H9 (cell line): ENCODE results near the gene COL4A1. TPM values are rescaled to one million over a fixed set of nuclear protein-coding genes. Genes with fewer than 3 reads are reported as not detected.

Experiments used
- DNase-seq: peaks from one replicate; pipeline ENCODE4 v3.0.0-alpha.2; 2017
- H2AFZ ChIP-seq: one replicate; pipeline ENCODE4 v1.6.1; 2013; ENCODE audit warnings: mild to moderate bottlenecking, low read length, control low read depth, moderate library complexity
- H2AK5ac ChIP-seq: 2 replicates; pipeline ENCODE4 v1.6.1; 2013; ENCODE audit warnings: low read length, control low read depth, mixed read lengths; ENCODE audit not compliant: insufficient read length
- H2BK120ac ChIP-seq: one replicate; pipeline ENCODE4 v1.6.1; 2013; ENCODE audit warnings: low read depth, mild to moderate bottlenecking, low read length, control low read depth, inconsistent platforms; ENCODE audit not compliant: poor library complexity, severe bottlenecking
- H2BK12ac ChIP-seq: 2 replicates; pipeline ENCODE4 v1.6.1; 2013; ENCODE audit warnings: low read length, control low read depth, mixed read lengths, low read depth; ENCODE audit not compliant: insufficient read length
- H2BK15ac ChIP-seq: 2 replicates; pipeline ENCODE4 v1.6.1; 2013; ENCODE audit warnings: low read depth, low read length, control low read depth
- H2BK20ac ChIP-seq: one replicate; pipeline ENCODE4 v1.6.1; 2013; ENCODE audit warnings: low read depth, mild to moderate bottlenecking, low read length, control low read depth, inconsistent platforms; ENCODE audit not compliant: poor library complexity, severe bottlenecking
- H2BK5ac ChIP-seq: 2 replicates; pipeline ENCODE4 v1.6.1; 2013; ENCODE audit warnings: low read length, control low read depth, mixed read lengths; ENCODE audit not compliant: insufficient read length
- H3K14ac ChIP-seq: 2 replicates; pipeline ENCODE4 v1.6.1; 2013; ENCODE audit warnings: low read length, control low read depth; ENCODE audit not compliant: insufficient read depth
- H3K18ac ChIP-seq: 2 replicates; pipeline ENCODE4 v1.6.1; 2013; ENCODE audit warnings: low read depth, mild to moderate bottlenecking, mixed read lengths, low read length, control low read depth; ENCODE audit not compliant: insufficient read length
- H3K23ac ChIP-seq: 2 replicates; pipeline ENCODE4 v1.6.1; 2013; ENCODE audit warnings: low read length, control low read depth, mixed read lengths, low read depth; ENCODE audit not compliant: insufficient read length
- H3K23me2 ChIP-seq: 2 replicates; pipeline ENCODE4 v1.6.1; 2013; ENCODE audit warnings: low read depth, mild to moderate bottlenecking, mixed read lengths, low read length, control low read depth; ENCODE audit not compliant: insufficient read length, poor library complexity, severe bottlenecking
- H3K27ac ChIP-seq: 2 replicates; pipeline ENCODE4 v1.5.1; 2013; ENCODE audit warnings: low read length, control low read depth, mixed read lengths, low read depth; ENCODE audit not compliant: insufficient read length
- H3K27me3 ChIP-seq: 2 replicates; pipeline ENCODE4 v1.6.1; 2013; ENCODE audit warnings: low read length, control low read depth, inconsistent platforms; ENCODE audit not compliant: insufficient read depth
- H3K4ac ChIP-seq: 2 replicates; pipeline ENCODE4 v1.6.1; 2013; ENCODE audit warnings: low read depth, mild to moderate bottlenecking, control low read depth, inconsistent platforms, low read length, moderate library complexity
- H3K4me1 ChIP-seq: 2 replicates; pipeline ENCODE4 v1.6.1; 2013; ENCODE audit warnings: low read length, control low read depth, inconsistent platforms; ENCODE audit not compliant: insufficient read depth
- H3K4me2 ChIP-seq: 2 replicates; pipeline ENCODE4 v1.6.1; 2013; ENCODE audit warnings: low read length, control low read depth, mixed read lengths; ENCODE audit not compliant: insufficient read length, insufficient read depth
- H3K56ac ChIP-seq: 2 replicates; pipeline ENCODE4 v1.6.1; 2013; ENCODE audit warnings: low read depth, mild to moderate bottlenecking, mixed read lengths, low read length, control low read depth; ENCODE audit not compliant: insufficient read length
- H3K79me1 ChIP-seq: 2 replicates; pipeline ENCODE4 v1.6.1; 2013; ENCODE audit warnings: low read depth, mild to moderate bottlenecking, moderate library complexity, low read length, control low read depth, inconsistent platforms; ENCODE audit not compliant: insufficient read depth, poor library complexity, severe bottlenecking
- H3K79me2 ChIP-seq: 2 replicates; pipeline ENCODE4 v1.6.1; 2013; ENCODE audit warnings: low read length, control low read depth, inconsistent platforms; ENCODE audit not compliant: insufficient read depth
- H3K9ac ChIP-seq: 2 replicates; pipeline ENCODE4 v1.6.1; 2013; ENCODE audit warnings: low read length, control low read depth, mixed read lengths; ENCODE audit not compliant: insufficient read length; ENCODE audit errors: extremely low read depth
- H3K9me3 ChIP-seq: one replicate; pipeline ENCODE4 v1.6.1; 2013; ENCODE audit warnings: low read depth, low read length, inconsistent platforms; ENCODE audit not compliant: control insufficient read depth
- H3T11ph ChIP-seq: one replicate; pipeline ENCODE4 v1.6.1; 2013; ENCODE audit warnings: mild to moderate bottlenecking, low read length, control low read depth, inconsistent platforms
- H4K20me1 ChIP-seq: one replicate; pipeline ENCODE4 v1.6.1; 2013; ENCODE audit not compliant: control insufficient read depth, insufficient read length, insufficient read depth
- H4K5ac ChIP-seq: 2 replicates; pipeline ENCODE4 v1.6.1; 2013; ENCODE audit warnings: low read depth, mild to moderate bottlenecking, mixed read lengths, low read length, control low read depth; ENCODE audit not compliant: insufficient read length
- H4K8ac ChIP-seq: replicated peaks from 2 replicates; pipeline ENCODE4 v1.6.1; 2013; ENCODE audit warnings: low read length, control low read depth, mixed read lengths, low read depth; ENCODE audit not compliant: insufficient read length
- H4K91ac ChIP-seq: 2 replicates; pipeline ENCODE4 v1.6.1; 2013; ENCODE audit warnings: low read depth, mild to moderate bottlenecking, moderate library complexity, mixed read lengths, low read length, control low read depth; ENCODE audit not compliant: insufficient read length
- H3K27ac Mint-ChIP-seq, 3 experiments: 2 replicates in 2 of 3; 3 replicates in 1 of 3; pipeline ENCODE4 v1.8.0; 2020 to 2021; ENCODE audit warnings: mixed read lengths in 3 of 3, mild to moderate bottlenecking in 1 of 3, moderate library complexity in 1 of 3
- H3K27me3 Mint-ChIP-seq: 2 replicates; pipeline ENCODE4 v1.8.0; 2021; ENCODE audit warnings: low read depth, mild to moderate bottlenecking, moderate library complexity, mixed read lengths
- H3K36me3 Mint-ChIP-seq, 3 experiments: 2 replicates in 2 of 3; 3 replicates in 1 of 3; pipeline ENCODE4 v1.8.0; 2020 to 2021; ENCODE audit warnings: low read depth in 3 of 3, mixed read lengths in 3 of 3; ENCODE audit not compliant: insufficient read depth in 1 of 3
- H3K4me1 Mint-ChIP-seq, 2 experiments: 2 replicates each; pipeline ENCODE4 v1.8.0; 2020; ENCODE audit warnings: mixed read lengths in 2 of 2
- H3K4me3 Mint-ChIP-seq, 2 experiments: 2 replicates in 1 of 2; 3 replicates in 1 of 2; pipeline ENCODE4 v1.8.0; 2020 to 2021; ENCODE audit warnings: mild to moderate bottlenecking in 2 of 2, mixed read lengths in 2 of 2, moderate library complexity in 1 of 2
- H3K9me3 Mint-ChIP-seq, 2 experiments: 2 replicates in 1 of 2; 3 replicates in 1 of 2; pipeline ENCODE4 v1.8.0; 2020; ENCODE audit warnings: mild to moderate bottlenecking in 2 of 2, mixed read lengths in 2 of 2, moderate library complexity in 1 of 2
- CTCF ChIP-seq: fragments of 200-600 bp; sonication (generic); conservative IDR thresholded peaks from 3 replicates; pipeline ENCODE4 v1.8.0; 2021; ENCODE audit warnings: antibody characterized with exemption, mild to moderate bottlenecking
- WGBS: extraction: QIAGEN DNeasy Blood & Tissue Kit; methylation state at CpG from one replicate; pipeline ENCODE4 v1.1.7; 2013; ENCODE audit warnings: missing lambda C conversion rate, low lambda C conversion rate, mixed read lengths; ENCODE audit not compliant: insufficient read length; ENCODE audit errors: extremely low coverage; 5-methylcytosine and 5-hydroxymethylcytosine counted together
- total RNA-seq: library from RNA; stranded (reverse); gene quantifications from 2 replicates; pipeline ENCODE4 v1.2.1, GENCODE V29; 2021

COL4A1 gene
- total RNA-seq, 1 experiment from 2014 or later, result 73.1 TPM

GRCh38 chr13:110310541-110311442, 3.8 kb upstream of the COL4A1 start:
- no peaks in the 10 kb centered on the region for H3K79me1 ChIP-seq
- no peaks in the 10 kb centered on the region; the same call in 1 of the 2 replicates for H3K79me2 ChIP-seq
- no peaks in the 10 kb centered on the region; the same call in 1 of the 2 replicates for H3K27me3 ChIP-seq
- H3K18ac ChIP-seq, result no peak overlapping the region
- H2BK12ac ChIP-seq, result no peak overlapping the region
- H3K27ac ChIP-seq, result no peak overlapping the region
- H2AK5ac ChIP-seq, result no peak overlapping the region
- no peak overlapping the region for H4K8ac ChIP-seq
- H3K4me1 ChIP-seq, result no peaks in the 10 kb centered on the region
- TF ChIP-seq CTCF, result no peak
- no peak overlapping the region for H3T11ph ChIP-seq
- Mint-ChIP-seq H3K36me3 (peaks cover 4 to 16% (median 9%) of the 10 kb centered on the region in 3 experiments; a peak in 6 of 7 replicates), H3K27ac (peak overlapping the region in 1 of 3 experiments; percentile 87; a peak in 1 of 7 replicates), H3K9me3 (no peaks in the 10 kb centered on the region; a peak in 2 of 5 replicates), H3K4me3 (no peak overlapping the region), H3K4me1 (peaks cover 21 to 31% of the 10 kb centered on the region in 2 experiments), H3K27me3 (peaks cover 15% of the 10 kb centered on the region)
- H3K14ac ChIP-seq, result no peak overlapping the region; the same call in 1 of the 2 replicates
- no peak overlapping the region for H2BK5ac ChIP-seq
- H2AFZ ChIP-seq, result no peak overlapping the region
- no peak overlapping the region for H3K4me2 ChIP-seq
- no peak overlapping the region for H2BK15ac ChIP-seq
- no peak overlapping the region for H3K4ac ChIP-seq
- no peaks in the 10 kb centered on the region for H4K20me1 ChIP-seq
- no peaks in the 10 kb centered on the region for H3K9me3 ChIP-seq
- no peak overlapping the region for H3K9ac ChIP-seq
- H4K5ac ChIP-seq, result no peak overlapping the region
- WGBS, result no CpG with 5 or more reads among the region's 14 CpGs
- no peak overlapping the region for H4K91ac ChIP-seq
- no peak overlapping the region for H3K56ac ChIP-seq
- H3K23ac ChIP-seq, result no peak overlapping the region
- H2BK20ac ChIP-seq, result no peak overlapping the region
- H3K23me2 ChIP-seq, result peaks cover 20% of the 10 kb centered on the region
- peak; percentile 14 for DNase-seq
- no peak overlapping the region for H2BK120ac ChIP-seq
